Activated CD4-positive, alpha-beta memory T cell treated with anti-CD3 and anti-CD28 coated beads for 36 hours (primary cell): ENCODE data around the gene NDUFC1. TPM values are rescaled to one million over a fixed set of nuclear protein-coding genes. Genes with fewer than 3 reads are reported as not detected.
"Not testable (repeated sequence)": the region's sequence is repeated elsewhere in the genome, so short reads cannot be mapped to it uniquely, and the experiment has no call there.

ENCODE experiments used
- CTCF ChIA-PET: fragments of 350-600 bp; sonication (Branson Sonifier 250); formaldehyde crosslinking; loops from one replicate; lab custom pipeline; 2021; ENCODE audit warnings: antibody characterized with exemption, inconsistent platforms; lab: Charles Lee
- POLR2A ChIA-PET: fragments of 350-600 bp; sonication (Branson Sonifier 250); formaldehyde crosslinking; loops from one replicate; lab custom pipeline; 2021; ENCODE audit warnings: antibody characterized with exemption; lab: Charles Lee
- DNase-seq: peaks from one replicate; pipeline ENCODE4 v3.0.0-alpha.2; 2020
- H3K27ac Mint-ChIP-seq: one replicate; pipeline ENCODE4 v1.8.0; 2021; ENCODE audit warnings: mixed read lengths
- H3K27me3 Mint-ChIP-seq: one replicate; pipeline ENCODE4 v1.8.0; 2021; ENCODE audit warnings: mixed read lengths
- H3K36me3 Mint-ChIP-seq: one replicate; pipeline ENCODE4 v1.8.0; 2021; ENCODE audit warnings: mixed read lengths
- H3K4me1 Mint-ChIP-seq: one replicate; pipeline ENCODE4 v1.8.0; 2021; ENCODE audit warnings: low read depth, mixed read lengths
- H3K4me3 Mint-ChIP-seq: one replicate; pipeline ENCODE4 v1.8.0; 2021; ENCODE audit warnings: mild to moderate bottlenecking, mixed read lengths
- H3K9me3 Mint-ChIP-seq: one replicate; pipeline ENCODE4 v1.8.0; 2021; ENCODE audit warnings: mixed read lengths
- intact Hi-C: fragments of 100-400 bp; cut with micrococcal nuclease; formaldehyde crosslinking; loops from one replicate; pipeline ENCODE4 v1.15.1; 2023
- total RNA-seq, 2 experiments: library from RNA; stranded (reverse); gene quantifications; one replicate each; pipeline ENCODE4 v1.2.3, GENCODE V29; 2021

NDUFC1 gene
- total RNA-seq, 2 experiments from 2014 or later: 51.2 to 52.4 TPM

DNA sequence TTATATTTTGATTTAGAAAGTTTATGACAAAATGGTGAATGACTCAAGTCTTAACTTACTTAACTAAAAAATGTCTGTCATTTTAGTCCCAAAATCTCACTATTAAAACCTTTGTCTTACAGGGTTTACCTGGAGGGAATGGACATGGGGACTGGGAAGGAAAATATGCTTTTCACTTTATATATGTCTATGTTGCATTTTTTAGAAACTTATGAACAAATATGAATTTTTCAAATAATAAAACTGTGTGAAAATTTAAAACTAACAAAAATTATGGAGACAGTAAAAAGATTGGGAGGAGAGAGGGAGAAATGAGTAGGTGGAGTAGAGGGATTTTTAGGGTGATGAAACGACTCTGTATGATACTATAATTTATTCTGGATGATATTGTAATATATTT lies 28.4 kb downstream of the NDUFC1 start:
- peaks cover 19% of the 10 kb centered on the region for H3K27me3 Mint-ChIP-seq
- no peak for DNase-seq
- no peaks in the 10 kb centered on the region for H3K9me3 Mint-ChIP-seq
- ChIA-PET CTCF (no interaction called here), POLR2A (no interaction called here)
- peaks cover 3% of the 10 kb centered on the region for H3K4me1 Mint-ChIP-seq
- intact Hi-C loops: no loop called here
- no peaks in the 10 kb centered on the region for H3K36me3 Mint-ChIP-seq
- no peak overlapping the region for H3K4me3 Mint-ChIP-seq
- H3K27ac Mint-ChIP-seq: no peak overlapping the region

DNA sequence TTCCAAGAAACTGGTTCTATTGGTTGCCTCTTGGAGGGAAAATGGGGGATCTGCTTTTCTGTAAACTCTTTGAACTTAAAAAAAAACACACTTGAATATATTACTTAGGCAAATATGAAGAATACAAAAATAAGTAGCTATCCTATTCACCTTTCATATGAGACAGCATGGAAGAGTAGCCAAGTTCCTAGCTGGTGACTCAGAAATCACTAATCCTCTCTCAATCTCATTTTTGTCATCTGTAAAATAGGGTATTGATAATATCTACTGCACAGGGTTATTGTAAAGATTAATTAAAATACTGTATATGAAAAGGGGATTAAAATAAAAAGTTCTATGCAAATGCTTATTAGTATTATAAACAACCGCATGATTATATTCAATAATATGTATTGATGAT lies 35.0 kb downstream of the NDUFC1 start:
- ChIA-PET POLR2A (interaction anchor here (2.0 to 2.6 kb wide), 3 partner anchors 29 to 89 kb away, joined by 10 to 19 read pairs (median 11); partner anchors contain the start of genes ELF2, NAA15 and NDUFC1), CTCF (interaction anchor here (0.6 to 4.5 kb wide), 3 partner anchors 28 to 90 kb away, joined by 3 to 39 read pairs (median 3); no protein-coding TSS in a partner anchor)
- Mint-ChIP-seq H3K4me3 (peak overlapping the region; percentile 28), H3K36me3 (no peaks in the 10 kb centered on the region), H3K4me1 (peaks cover 19% of the 10 kb centered on the region), H3K27ac (peak overlapping the region; percentile 84), H3K9me3 (no peaks in the 10 kb centered on the region), H3K27me3 (no peaks in the 10 kb centered on the region)
- intact Hi-C loops: loop anchor here (1.0 to 2.0 kb wide), 4 partner anchors 12 to 592 kb away; no protein-coding TSS in a partner anchor
- DNase-seq: no peak

DNA sequence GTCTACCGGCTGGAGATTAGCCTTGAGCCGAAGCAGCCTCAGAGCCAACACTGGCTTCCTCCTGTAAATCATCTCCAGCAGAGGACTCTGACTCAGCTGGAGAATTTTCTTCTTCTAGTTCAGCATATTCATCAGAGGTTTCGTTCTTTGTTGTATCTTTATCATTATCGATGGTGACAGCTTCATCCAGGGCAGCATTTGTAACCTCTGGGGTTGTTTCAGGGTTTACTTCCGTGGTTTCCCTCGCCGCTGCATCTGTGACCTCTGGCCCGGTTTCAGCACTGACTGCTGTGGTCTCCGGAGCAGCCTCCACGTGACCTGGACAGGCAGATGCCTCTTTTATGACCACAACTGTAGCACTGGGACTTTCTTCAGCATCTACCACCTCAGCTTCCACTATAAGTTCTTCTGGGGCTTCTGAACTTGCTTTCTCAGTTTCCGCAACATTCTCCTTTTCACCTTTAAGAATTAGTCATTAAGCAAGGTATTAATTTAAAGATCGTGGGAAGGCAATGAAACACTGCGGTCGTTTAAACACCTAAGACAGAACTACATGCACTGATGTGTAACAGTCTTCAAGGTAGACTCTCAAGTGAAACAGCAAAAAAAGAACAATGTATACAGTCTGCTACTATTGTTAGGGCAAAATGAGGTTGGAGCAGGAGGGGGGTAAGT lies 35.6 kb downstream of the NDUFC1 start:
- POLR2A ChIA-PET: interaction anchor here (1.0 to 2.6 kb wide), 5 partner anchors 29 to 252 kb away, joined by 3 to 19 read pairs (median 10); partner anchors contain the start of genes ELF2, NAA15 and NDUFC1

DNA sequence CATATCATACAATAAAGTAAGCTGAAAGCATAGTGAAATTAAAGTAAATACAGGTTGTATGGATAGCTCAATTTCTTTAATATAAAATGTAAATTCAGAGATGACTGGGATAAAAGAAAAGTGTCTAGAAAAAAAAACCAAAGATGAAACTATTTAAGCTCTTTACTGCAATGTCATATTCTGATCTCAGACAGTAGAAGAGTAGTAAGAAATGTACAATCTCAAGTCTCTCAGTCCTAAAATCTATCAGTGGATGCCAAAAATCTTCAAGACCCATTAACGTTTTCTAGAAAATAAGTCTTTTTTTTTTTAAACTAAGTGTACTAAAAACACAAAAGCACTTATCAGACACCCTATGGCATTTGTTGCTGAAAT lies 36.1 kb downstream of the NDUFC1 start:
- H3K36me3 Mint-ChIP-seq: no peaks in the 10 kb centered on the region

More for the DNA sequence above, 35.6 kb downstream of the NDUFC1 start:
- intact Hi-C loops: loop anchor here (1.0 to 2.0 kb wide), 11 partner anchors 13 to 830 kb away; partner anchors contain the start of genes ELF2 and NAA15
- Mint-ChIP-seq H3K27me3 (peaks cover 1% of the 10 kb centered on the region), H3K9me3 (no peaks in the 10 kb centered on the region), H3K36me3 (no peaks in the 10 kb centered on the region), H3K4me1 (peaks cover 19% of the 10 kb centered on the region), H3K4me3 (peak overlapping the region; percentile 28), H3K27ac (peak overlapping the region; percentile 84)
- DNase-seq: peak; percentile 94
- CTCF ChIA-PET: interaction anchor here (0.7 to 4.5 kb wide), 7 partner anchors 29 to 89 kb away, joined by 3 to 39 read pairs (median 3); partner anchors contain the start of gene NDUFC1

DNA sequence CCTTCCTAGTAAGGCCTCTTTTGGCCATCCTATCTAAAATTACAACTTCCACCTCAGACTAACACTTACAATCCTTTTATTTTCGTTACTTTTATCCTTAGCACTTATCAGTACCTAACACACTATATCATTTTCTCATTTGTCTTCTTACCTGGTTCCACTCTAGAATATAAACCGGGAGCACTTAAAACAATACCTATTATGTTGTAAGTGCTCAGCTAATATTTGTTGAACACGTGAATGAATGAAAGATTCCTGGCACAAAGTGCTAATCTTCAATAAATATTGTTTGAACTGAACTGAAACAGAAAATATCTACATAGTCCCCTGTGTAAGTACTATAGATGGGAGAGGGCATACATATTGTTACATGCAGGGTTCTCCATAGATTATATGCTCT lies 36.6 kb downstream of the NDUFC1 start:
- CTCF ChIA-PET: interaction anchor here (0.7 to 4.5 kb wide), 5 partner anchors 30 to 87 kb away, joined by 3 to 39 read pairs (median 3); no protein-coding TSS in a partner anchor
- H3K27ac Mint-ChIP-seq: no peak overlapping the region

More for the DNA sequence above, 36.1 kb downstream of the NDUFC1 start:
- ChIA-PET POLR2A (interaction anchor here (0.5 to 2.6 kb wide), 6 partner anchors 30 to 252 kb away, joined by 3 to 19 read pairs (median 8); partner anchors contain the start of genes ELF2, NAA15 and NDUFC1), CTCF (interaction anchor here (0.7 to 4.5 kb wide), 8 partner anchors 29 to 89 kb away, joined by 3 to 39 read pairs (median 3); partner anchors contain the start of gene NDUFC1)
- DNase-seq: no peak
- H3K4me3 Mint-ChIP-seq: peak overlapping the region; percentile 28
- peak overlapping the region; percentile 84 for H3K27ac Mint-ChIP-seq
- H3K4me1 Mint-ChIP-seq: peaks cover 19% of the 10 kb centered on the region
- H3K9me3 Mint-ChIP-seq: no peaks in the 10 kb centered on the region
- intact Hi-C loops: loop anchor here (1.0 to 2.0 kb wide), 10 partner anchors 29 to 830 kb away; partner anchors contain the start of genes ELF2 and NAA15
- peaks cover 1% of the 10 kb centered on the region for H3K27me3 Mint-ChIP-seq

DNA sequence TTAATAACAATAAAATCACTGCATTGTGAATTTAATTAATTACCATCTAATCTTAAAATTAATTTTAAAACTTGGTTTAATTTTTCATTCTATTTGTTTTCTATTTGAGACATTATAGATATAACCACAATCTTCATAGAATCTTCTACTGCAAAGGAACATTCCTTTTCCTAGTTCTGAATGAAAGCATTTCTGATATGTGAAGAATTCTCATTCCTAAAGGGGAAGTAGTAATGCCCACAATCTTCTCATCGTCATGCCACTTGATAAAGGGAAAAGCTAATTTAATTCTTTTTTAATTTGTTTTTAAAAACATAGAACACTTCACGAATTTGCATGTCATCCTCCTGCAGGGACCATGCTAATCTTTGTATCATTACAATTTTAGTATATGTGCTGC lies 45.9 kb downstream of the NDUFC1 start:
- no peak for DNase-seq
- no peaks in the 10 kb centered on the region for H3K36me3 Mint-ChIP-seq
- intact Hi-C loops: no loop called here
- POLR2A ChIA-PET: no interaction called here
- CTCF ChIA-PET: interaction anchor here (1.0 kb wide), 1 partner anchor 45 kb away, joined by 3 read pairs; the partner anchor contains the start of gene NAA15
- peaks cover 1% of the 10 kb centered on the region for H3K27me3 Mint-ChIP-seq
- no peaks in the 10 kb centered on the region for H3K9me3 Mint-ChIP-seq
- no peak overlapping the region for H3K4me3 Mint-ChIP-seq
- H3K27ac Mint-ChIP-seq: no peak overlapping the region
- H3K4me1 Mint-ChIP-seq: no peaks in the 10 kb centered on the region

More for the DNA sequence above, 36.6 kb downstream of the NDUFC1 start:
- H3K9me3 Mint-ChIP-seq: no peaks in the 10 kb centered on the region
- no peak for DNase-seq
- POLR2A ChIA-PET: interaction anchor here (0.5 to 2.6 kb wide), 5 partner anchors 30 to 181 kb away, joined by 3 to 19 read pairs (median 10); partner anchors contain the start of genes ELF2, NAA15 and NDUFC1
- peaks cover 19% of the 10 kb centered on the region for H3K4me1 Mint-ChIP-seq
- no peak overlapping the region for H3K4me3 Mint-ChIP-seq
- H3K36me3 Mint-ChIP-seq: no peaks in the 10 kb centered on the region
- intact Hi-C loops: loop anchor here (1.0 to 2.0 kb wide), 10 partner anchors 30 to 831 kb away; partner anchors contain the start of genes ELF2 and NAA15
- peaks cover 1% of the 10 kb centered on the region for H3K27me3 Mint-ChIP-seq

DNA sequence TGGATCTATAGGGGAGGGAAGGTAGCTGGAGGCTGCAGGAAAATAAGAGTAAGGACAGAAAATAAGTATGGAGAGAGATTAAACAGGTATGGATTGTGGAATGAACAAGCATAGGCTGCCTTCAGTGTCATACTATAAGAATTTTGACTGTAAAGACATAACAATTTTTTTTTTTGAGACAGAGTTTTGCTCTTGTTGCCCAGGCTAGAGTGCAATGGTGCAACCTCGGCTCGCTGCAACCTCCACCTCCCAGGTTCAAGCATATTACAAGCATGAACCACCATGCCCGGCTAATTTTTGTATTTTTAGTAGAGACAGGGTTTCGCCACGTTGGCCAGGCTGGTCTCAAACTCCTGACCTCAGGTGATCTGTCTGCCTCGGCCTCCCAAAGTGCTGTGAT lies 46.7 kb downstream of the NDUFC1 start:
- CTCF ChIA-PET, POLR2A ChIA-PET: not testable (repeated sequence)

DNA sequence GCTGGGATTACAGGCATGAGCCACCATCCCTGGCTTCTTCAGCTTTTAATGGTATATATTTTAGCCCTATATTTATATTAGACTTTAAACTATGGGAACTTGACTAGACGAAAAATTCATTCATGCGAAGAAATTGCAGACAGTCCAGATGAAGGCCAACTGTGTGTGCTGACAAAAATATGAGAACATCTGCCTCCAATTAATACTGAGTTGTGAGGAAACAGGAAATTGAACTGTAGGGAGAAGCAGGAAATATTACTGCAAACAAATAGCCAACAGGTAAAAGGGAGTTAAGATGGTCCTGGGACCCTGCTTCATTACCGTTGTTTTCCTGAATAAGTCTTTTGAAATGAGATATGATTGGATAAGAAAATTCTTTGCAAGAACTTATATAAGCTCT lies 48.6 kb downstream of the NDUFC1 start:
- POLR2A ChIA-PET: no interaction called here
- CTCF ChIA-PET: no interaction called here

More for the DNA sequence above, 46.7 kb downstream of the NDUFC1 start:
- H3K4me3 Mint-ChIP-seq, H3K4me1 Mint-ChIP-seq, intact Hi-C loops, H3K27ac Mint-ChIP-seq, H3K27me3 Mint-ChIP-seq, DNase-seq, H3K36me3 Mint-ChIP-seq, H3K9me3 Mint-ChIP-seq: not testable (repeated sequence)

DNA sequence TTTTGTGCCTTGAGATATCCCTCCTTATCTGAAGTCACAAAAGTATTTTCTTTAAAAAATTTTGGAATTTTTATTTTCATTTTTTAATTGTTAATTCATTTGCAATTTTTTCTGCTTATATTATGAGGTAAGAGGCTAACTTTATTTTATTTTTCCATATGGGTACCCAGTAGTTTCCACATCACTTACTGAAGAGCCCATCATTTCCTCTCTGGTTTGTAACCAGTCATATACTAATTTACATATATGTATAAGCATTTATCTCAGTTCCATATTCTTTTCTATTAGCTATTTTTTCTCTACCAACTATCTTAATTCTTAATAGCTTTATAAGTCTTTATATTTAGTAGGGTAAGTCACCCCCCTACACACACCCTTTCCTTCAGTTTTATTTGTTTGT lies 49.2 kb downstream of the NDUFC1 start:
- intact Hi-C loops: no loop called here
- Mint-ChIP-seq H3K27me3 (no peaks in the 10 kb centered on the region), H3K27ac (no peak overlapping the region), H3K4me1 (no peaks in the 10 kb centered on the region), H3K4me3 (no peak overlapping the region), H3K36me3 (no peaks in the 10 kb centered on the region), H3K9me3 (no peaks in the 10 kb centered on the region)
- ChIA-PET CTCF (no interaction called here), POLR2A (no interaction called here)
- DNase-seq: no peak

More for the DNA sequence above, 48.6 kb downstream of the NDUFC1 start:
- intact Hi-C loops: no loop called here
- Mint-ChIP-seq H3K27ac (no peak overlapping the region), H3K4me3 (no peak overlapping the region), H3K4me1 (no peaks in the 10 kb centered on the region), H3K9me3 (no peaks in the 10 kb centered on the region), H3K36me3 (no peaks in the 10 kb centered on the region), H3K27me3 (no peaks in the 10 kb centered on the region)
- DNase-seq: no peak

DNA sequence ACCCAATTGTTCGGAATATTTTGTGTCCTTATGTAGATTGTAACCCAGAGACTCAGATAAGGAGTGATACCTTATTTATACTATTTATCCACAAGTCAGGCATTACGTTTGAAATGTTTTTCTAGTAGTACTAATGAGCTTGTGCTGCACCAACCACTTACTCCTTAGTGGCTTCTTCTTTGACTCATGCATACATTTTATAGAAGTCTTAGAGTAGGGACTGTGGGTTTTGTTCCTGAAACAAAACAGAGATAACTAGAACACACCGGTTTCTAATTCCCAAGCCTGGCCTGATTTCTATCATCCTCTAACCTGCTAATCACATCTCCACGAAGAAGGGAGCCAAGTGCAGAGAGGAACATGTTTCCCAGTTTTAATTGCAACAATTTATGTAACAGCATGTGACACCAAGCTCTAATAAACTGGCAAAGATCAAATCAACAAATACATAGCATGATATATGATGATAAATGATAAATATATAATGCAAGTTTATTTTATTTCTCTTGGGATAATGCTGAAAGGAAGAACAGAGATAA lies 54.5 kb downstream of the NDUFC1 start:
- no peaks in the 10 kb centered on the region for H3K9me3 Mint-ChIP-seq
- H3K36me3 Mint-ChIP-seq: no peaks in the 10 kb centered on the region
- ChIA-PET CTCF (interaction anchor here (0.6 to 1.0 kb wide), 2 partner anchors 48 to 214 kb away, joined by 3 to 4 read pairs; no protein-coding TSS in a partner anchor), POLR2A (no interaction called here)
- no peak overlapping the region for H3K4me3 Mint-ChIP-seq
- H3K4me1 Mint-ChIP-seq: no peaks in the 10 kb centered on the region
- intact Hi-C loops: no loop called here
- no peak for DNase-seq
- H3K27ac Mint-ChIP-seq: no peak overlapping the region
- H3K27me3 Mint-ChIP-seq: no peaks in the 10 kb centered on the region

DNA sequence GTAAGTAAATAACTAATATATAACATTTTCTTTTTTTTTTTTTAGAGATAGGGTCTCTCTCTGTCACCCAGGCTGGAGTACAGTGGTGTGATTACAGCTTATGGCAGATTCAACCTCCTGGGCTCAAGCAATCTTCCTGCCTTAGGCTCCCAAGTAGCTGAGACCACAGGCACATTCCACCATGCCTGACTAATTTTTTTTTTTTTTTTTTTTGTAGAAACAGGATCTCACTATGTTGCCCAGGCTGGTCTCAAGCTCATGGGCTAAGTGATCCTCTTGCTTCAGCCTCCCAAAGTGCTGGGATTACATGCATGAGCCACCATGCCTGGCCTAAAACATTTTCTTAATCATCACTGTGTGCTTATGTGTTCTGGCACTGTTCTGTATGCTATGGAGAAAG lies 55.0 kb downstream of the NDUFC1 start:
- no peaks in the 10 kb centered on the region for H3K4me1 Mint-ChIP-seq
- POLR2A ChIA-PET: no interaction called here

DNA sequence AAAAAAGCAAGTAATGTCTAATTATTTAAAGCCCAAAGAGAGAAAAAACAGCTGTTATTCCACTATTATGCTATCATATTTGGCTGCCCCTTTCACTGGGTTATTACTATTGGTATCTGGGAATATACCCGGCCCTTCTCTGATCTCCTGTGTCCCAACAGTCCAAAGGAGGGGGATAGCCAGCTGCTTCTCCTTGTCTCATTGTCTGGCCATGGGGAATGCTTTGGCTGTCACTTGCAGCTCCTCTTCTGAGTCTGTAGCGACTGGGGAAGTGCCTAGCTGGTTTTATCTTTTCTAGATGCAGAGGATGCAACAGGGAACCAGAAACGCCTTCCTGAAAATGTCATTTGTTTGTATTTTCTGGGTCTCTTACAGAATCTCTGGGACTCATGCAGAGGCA lies 56.1 kb downstream of the NDUFC1 start:
- ChIA-PET CTCF (no interaction called here), POLR2A (no interaction called here)
- H3K4me1 Mint-ChIP-seq: no peaks in the 10 kb centered on the region
- DNase-seq: no peak
- no peak overlapping the region for H3K27ac Mint-ChIP-seq
- no peak overlapping the region for H3K4me3 Mint-ChIP-seq
- no peaks in the 10 kb centered on the region for H3K36me3 Mint-ChIP-seq
- intact Hi-C loops: no loop called here
- no peaks in the 10 kb centered on the region for H3K27me3 Mint-ChIP-seq
- no peaks in the 10 kb centered on the region for H3K9me3 Mint-ChIP-seq

More for the DNA sequence above, 55.0 kb downstream of the NDUFC1 start:
- Mint-ChIP-seq H3K9me3 (no peaks in the 10 kb centered on the region), H3K27ac (no peak overlapping the region), H3K27me3 (no peaks in the 10 kb centered on the region), H3K36me3 (no peaks in the 10 kb centered on the region), H3K4me3 (no peak overlapping the region)
- CTCF ChIA-PET: interaction anchor here (1.0 kb wide), 1 partner anchor 48 kb away, joined by 3 read pairs; no protein-coding TSS in a partner anchor
- intact Hi-C loops: no loop called here
- DNase-seq: no peak
